Measurements from ENCODE around the gene CCL13.

CCL13 gene

GRCh38 chr17:34364751-34365150 lies 8.5 kb downstream of the CCL13 start:
- DNase-seq, result no peak

- no peak for DNase-seq
Measured at GRCh38 chr17:34365340-34365739, 9.1 kb downstream of the CCL13 start.

GRCh38 chr17:34366010-34366409 lies 9.7 kb downstream of the CCL13 start:
- DNase-seq, result no peak

- DNase-seq, result no peak
Measured at GRCh38 chr17:34366529-34367107, 10.3 kb downstream of the CCL13 start.

GRCh38 chr17:34367486-34368195 lies 11.4 kb downstream of the CCL13 start:
- no peak for DNase-seq

- no peak for DNase-seq
Measured at GRCh38 chr17:34368196-34368945, 12.1 kb downstream of the CCL13 start.

- no peak for DNase-seq
Measured at GRCh38 chr17:34368946-34369500, 12.7 kb downstream of the CCL13 start.

- DNase-seq, result no peak
Measured at GRCh38 chr17:34369571-34369970, 13.3 kb downstream of the CCL13 start.

GRCh38 chr17:34370376-34370996 lies 14.2 kb downstream of the CCL13 start:
- DNase-seq, result no peak

GRCh38 chr17:34370997-34371395 lies 14.7 kb downstream of the CCL13 start:
- no peak for DNase-seq

- no peak for DNase-seq
Measured at GRCh38 chr17:34371405-34372100, 15.3 kb downstream of the CCL13 start.

GRCh38 chr17:34374457-34374856 lies 18.2 kb downstream of the CCL13 start:
- peak; percentile 98 for DNase-seq

- peak; percentile 22 for DNase-seq
Measured at GRCh38 chr17:34375426-34375997, 19.2 kb downstream of the CCL13 start.

- DNase-seq, result no peak
Measured at GRCh38 chr17:34377078-34377823, 21.0 kb downstream of the CCL13 start.

- no peak for DNase-seq
Measured at GRCh38 chr17:34378664-34379101, 22.4 kb downstream of the CCL13 start.

GRCh38 chr17:34379868-34380267 lies 23.6 kb downstream of the CCL13 start:
- no peak for DNase-seq

- DNase-seq, result no peak
Measured at GRCh38 chr17:34382621-34383124, 26.4 kb downstream of the CCL13 start.

- DNase-seq, result no peak
Measured at GRCh38 chr17:34383216-34383615, 26.9 kb downstream of the CCL13 start.

GRCh38 chr17:34384271-34384670 lies 28.0 kb downstream of the CCL13 start:
- DNase-seq, result no peak

GRCh38 chr17:34384822-34385605 lies 28.7 kb downstream of the CCL13 start:
- DNase-seq, result no peak

GRCh38 chr17:34386343-34386696 lies 30.0 kb downstream of the CCL13 start:
- no peak for DNase-seq
